ENCODE measurements around the gene SHFL. TPM values are rescaled to one million over a fixed set of nuclear protein-coding genes. Genes with fewer than 3 reads are reported as not detected.

The SHFL gene
- total and polyA plus RNA-seq, 2 of the 4 experiments (the other 2 are of a cell fraction): 9.0 to 32.1 TPM

DNA sequence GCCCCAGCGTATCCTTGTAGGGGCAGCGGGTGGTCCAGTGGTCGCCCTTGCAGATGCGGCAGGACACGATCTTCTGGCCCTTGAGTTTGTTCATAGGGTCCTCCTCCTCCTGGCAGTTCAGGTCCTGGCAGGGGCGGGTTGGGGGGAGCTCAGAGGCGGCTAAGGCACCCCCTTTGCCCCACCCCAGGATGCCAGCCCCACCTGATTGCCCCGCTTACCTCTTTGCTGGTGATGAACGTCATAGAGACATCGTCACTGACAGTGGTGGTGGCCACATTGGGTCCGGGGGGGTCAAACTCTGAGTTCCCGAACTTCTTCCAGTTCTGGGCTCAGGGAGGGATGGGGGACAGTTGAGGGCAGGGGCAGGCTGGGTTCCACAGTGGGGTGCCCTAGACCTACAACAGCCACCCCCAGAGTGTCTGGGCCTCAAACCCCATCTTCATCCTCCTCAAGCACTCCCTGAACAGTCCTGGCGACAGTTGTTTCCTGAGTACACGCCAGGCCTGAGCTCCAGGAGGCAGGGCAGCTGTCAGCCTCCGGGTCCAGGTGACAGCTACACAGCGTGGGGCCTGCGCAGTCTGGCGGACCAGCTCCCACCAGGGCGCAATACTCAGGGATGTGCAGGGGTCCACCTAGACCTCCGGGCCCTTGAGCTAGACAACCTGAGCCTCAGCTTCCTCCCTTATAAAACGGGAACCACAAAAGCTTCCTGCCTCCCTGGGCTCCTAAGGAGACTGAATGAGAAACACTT lies 30.9 kb downstream of the SHFL start:
- Histone ChIP-seq H2BK120ac (ENCODE audit: low read depth, low read length) (no peak overlapping the region), H2BK20ac (ENCODE audit: low read depth, low read length) (no peak overlapping the region), H3K4me1 (ENCODE audit: control insufficient read depth, insufficient read depth, low read length) (peaks cover 9% of the 10 kb centered on the region), H4K8ac (ENCODE audit: low read depth in 2 of 2, low read length in 2 of 2) (no peak overlapping the region), H3K27ac (ENCODE audit: insufficient read depth, low read length) (no peak overlapping the region), H3K36me3 (ENCODE audit: control insufficient read depth, insufficient read depth, low read length) (peaks cover 42% of the 10 kb centered on the region), H2AK5ac (ENCODE audit: low read depth, low read length) (no peak overlapping the region), H3K9ac (ENCODE audit: low read depth, low read length) (no peak overlapping the region), H3K9me3 (ENCODE audit: control insufficient read depth, insufficient read depth, low read length) (no peaks in the 10 kb centered on the region), H2BK5ac (ENCODE audit: low read depth, low read length, poor library complexity, severe bottlenecking) (no peak overlapping the region), H3K9me1 (ENCODE audit: insufficient read depth, low read length) (no peaks in the 10 kb centered on the region), H4K91ac (ENCODE audit: insufficient read depth, low read depth, low read length) (no peak overlapping the region), H3K4me3 (ENCODE audit: insufficient read depth, low read depth, low read length) (no peak overlapping the region), H3K27me3 (ENCODE audit: control insufficient read depth, insufficient read depth, low read length) (no peaks in the 10 kb centered on the region), H3K4ac (ENCODE audit: low read depth, low read length) (no peak overlapping the region), H2AK9ac (replicated peaks; ENCODE audit: low read depth, low read length, poor library complexity) (peak overlapping the region; percentile 42), H3K14ac (replicated peaks; ENCODE audit: low read depth, low read length) (no peak overlapping the region), H4K20me1 (ENCODE audit: insufficient read depth, low read length) (peaks cover 20% of the 10 kb centered on the region), H2AFZ (replicated peaks; ENCODE audit: low read length, poor library complexity) (peak overlapping the region; percentile 21), H3K23ac (ENCODE audit: low read depth, low read length) (no peak overlapping the region), H2BK15ac (ENCODE audit: low read depth, low read length) (no peak overlapping the region), H3K79me1 (ENCODE audit: low read depth in 1 of 2, low read length in 2 of 2) (peaks cover 11 to 41% of the 10 kb centered on the region in 2 experiments), H4K5ac (ENCODE audit: low read depth, low read length) (no peak overlapping the region), H3K56ac (ENCODE audit: extremely low read depth, insufficient read depth, low read length) (no peak overlapping the region), H3K4me2 (ENCODE audit: low read depth, low read length) (no peak overlapping the region), H3K18ac (ENCODE audit: low read depth, low read length) (no peak overlapping the region)
- dilution Hi-C loops (cut with HindIII; ENCODE audit: low sequenced_read_pairs, unreplicated experiment) (no loop called here), intact Hi-C loops (cut with micrococcal nuclease) (no loop called here), in situ Hi-C loops (cut with MboI; ENCODE audit: low sequenced_read_pairs) (no loop called here)
- ATAC-seq (ENCODE audit: low read depth) (no peak), DNase-seq (no peak)
- no CpG with 5 or more reads among the region's 21 CpGs for WGBS, 2 experiments (ENCODE audit: extremely low coverage in 2 of 2, insufficient read length in 1 of 2)
- POLR2A ChIA-PET (ENCODE audit: unreplicated experiment): interaction anchor here (0.6 kb wide), 1 partner anchor 110 kb away, joined by 4 read pairs; no protein-coding TSS in a partner anchor
- CTCF ChIA-PET: interaction anchor here (2.1 kb wide), 1 partner anchor 19 kb away, joined by 4 read pairs; no protein-coding TSS in a partner anchor
- TF ChIP-seq NFE2L2 (IDR thresholded peaks at IDR 0.05; ENCODE audit: low read depth, low read length) (no peak), RAD21 (IDR thresholded peaks at IDR 0.05; ENCODE audit: low read length) (no peak), MXI1 (IDR thresholded peaks at IDR 0.05; ENCODE audit: borderline replicate concordance, low read depth, low read length) (no peak), POLR2A (IDR thresholded peaks at IDR 0.05; ENCODE audit: low read depth, low read length) (no peak), RCOR1 (IDR thresholded peaks at IDR 0.05; ENCODE audit: insufficient replicate concordance, low read length) (no peak), RFX5 (IDR thresholded peaks at IDR 0.05; ENCODE audit: low read depth, low read length) (no peak), SMC3 (IDR thresholded peaks at IDR 0.05; ENCODE audit: low read depth, low read length) (no peak), MAZ (IDR thresholded peaks at IDR 0.05; ENCODE audit: borderline replicate concordance, low read depth, low read length) (no peak)
- TF ChIP-seq, protein P1, sequence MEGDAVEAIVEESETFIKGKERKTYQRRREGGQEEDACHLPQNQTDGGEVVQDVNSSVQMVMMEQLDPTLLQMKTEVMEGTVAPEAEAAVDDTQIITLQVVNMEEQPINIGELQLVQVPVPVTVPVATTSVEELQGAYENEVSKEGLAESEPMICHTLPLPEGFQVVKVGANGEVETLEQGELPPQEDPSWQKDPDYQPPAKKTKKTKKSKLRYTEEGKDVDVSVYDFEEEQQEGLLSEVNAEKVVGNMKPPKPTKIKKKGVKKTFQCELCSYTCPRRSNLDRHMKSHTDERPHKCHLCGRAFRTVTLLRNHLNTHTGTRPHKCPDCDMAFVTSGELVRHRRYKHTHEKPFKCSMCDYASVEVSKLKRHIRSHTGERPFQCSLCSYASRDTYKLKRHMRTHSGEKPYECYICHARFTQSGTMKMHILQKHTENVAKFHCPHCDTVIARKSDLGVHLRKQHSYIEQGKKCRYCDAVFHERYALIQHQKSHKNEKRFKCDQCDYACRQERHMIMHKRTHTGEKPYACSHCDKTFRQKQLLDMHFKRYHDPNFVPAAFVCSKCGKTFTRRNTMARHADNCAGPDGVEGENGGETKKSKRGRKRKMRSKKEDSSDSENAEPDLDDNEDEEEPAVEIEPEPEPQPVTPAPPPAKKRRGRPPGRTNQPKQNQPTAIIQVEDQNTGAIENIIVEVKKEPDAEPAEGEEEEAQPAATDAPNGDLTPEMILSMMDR (conservative IDR thresholded peaks at IDR 0.05; ENCODE audit: low read depth, low read length): no peak
- no TSS peak for BruUV-seq (replicated peaks)

All from IMR-90 (cell line).